ENCODE data around the gene SPNS3.

Gene SPNS3

DNA sequence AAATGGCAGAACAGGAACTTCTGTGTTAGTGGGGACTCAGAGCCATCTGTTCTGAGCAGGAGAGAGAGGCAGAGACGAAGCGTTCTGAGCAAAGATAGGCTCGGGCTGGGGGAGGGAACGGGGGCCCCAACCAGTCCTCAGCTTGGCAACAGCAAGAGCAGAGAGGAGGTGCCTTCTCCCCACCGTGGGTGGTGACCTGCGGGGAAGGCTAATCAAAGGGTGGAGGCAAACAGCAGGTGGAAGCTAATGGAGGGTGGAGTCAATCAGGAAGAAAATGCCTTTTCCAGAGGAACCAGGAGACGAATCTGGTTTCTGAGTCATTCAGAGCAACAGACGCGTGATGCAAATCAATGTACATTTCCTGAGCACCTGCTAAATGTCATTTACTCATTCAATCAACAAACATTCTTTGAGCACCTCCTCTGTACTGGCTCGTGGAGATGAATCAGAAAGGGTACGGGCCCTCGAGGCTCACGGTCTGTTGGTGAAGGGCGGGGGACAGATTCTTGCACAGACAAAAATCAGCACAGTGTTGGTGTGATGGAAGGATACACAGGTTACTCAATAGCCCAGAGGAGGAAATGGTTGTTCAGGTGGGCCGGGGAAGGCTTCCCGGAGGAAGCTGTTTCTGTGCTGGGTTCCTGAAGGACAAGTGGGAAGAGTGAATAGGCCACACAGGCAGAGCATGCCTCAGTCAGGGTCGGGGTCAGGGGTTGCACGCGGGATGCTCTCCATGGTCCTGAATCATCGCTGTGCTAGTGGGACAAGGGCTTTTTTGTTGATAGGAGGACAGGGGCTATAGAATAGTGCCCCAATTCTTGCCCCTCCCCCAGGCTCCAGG lies 59.2 kb downstream of the SPNS3 start:
- DNase-seq, result no peak

DNA sequence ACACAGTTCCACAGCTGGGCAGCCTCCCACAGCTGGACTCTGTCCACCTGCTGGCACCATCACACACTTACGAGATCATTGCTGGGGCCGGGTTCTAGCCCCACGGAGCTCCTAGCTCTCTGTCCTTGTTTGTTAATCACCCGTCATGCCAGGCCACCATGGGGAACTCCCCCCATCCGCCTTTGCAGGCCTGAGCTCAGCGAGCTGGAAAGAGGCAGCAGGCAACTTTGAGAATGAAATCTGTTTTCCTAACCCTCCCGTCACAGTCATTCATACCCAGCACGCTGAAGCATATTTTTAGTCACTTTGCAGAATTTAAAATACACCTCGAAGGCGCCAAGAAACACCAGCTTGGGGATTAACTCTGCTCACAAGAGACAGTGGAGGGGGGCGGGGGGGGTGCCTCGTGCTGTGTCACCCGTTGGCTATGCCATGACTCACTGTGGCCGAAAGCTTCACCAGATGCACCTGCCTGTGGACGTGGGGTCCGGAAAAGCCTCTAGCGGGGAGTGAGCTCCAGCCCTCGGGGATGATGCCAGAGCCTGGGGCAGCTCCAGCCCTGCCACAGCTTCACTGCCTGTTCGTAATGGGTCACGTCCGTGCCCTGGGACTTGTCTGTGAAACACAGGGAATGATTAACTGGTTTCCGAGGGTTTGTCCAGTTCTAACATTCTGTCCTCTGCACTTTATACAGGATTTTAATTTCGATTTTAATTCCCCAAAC lies 63.5 kb downstream of the SPNS3 start:
- no peak for DNase-seq

DNA sequence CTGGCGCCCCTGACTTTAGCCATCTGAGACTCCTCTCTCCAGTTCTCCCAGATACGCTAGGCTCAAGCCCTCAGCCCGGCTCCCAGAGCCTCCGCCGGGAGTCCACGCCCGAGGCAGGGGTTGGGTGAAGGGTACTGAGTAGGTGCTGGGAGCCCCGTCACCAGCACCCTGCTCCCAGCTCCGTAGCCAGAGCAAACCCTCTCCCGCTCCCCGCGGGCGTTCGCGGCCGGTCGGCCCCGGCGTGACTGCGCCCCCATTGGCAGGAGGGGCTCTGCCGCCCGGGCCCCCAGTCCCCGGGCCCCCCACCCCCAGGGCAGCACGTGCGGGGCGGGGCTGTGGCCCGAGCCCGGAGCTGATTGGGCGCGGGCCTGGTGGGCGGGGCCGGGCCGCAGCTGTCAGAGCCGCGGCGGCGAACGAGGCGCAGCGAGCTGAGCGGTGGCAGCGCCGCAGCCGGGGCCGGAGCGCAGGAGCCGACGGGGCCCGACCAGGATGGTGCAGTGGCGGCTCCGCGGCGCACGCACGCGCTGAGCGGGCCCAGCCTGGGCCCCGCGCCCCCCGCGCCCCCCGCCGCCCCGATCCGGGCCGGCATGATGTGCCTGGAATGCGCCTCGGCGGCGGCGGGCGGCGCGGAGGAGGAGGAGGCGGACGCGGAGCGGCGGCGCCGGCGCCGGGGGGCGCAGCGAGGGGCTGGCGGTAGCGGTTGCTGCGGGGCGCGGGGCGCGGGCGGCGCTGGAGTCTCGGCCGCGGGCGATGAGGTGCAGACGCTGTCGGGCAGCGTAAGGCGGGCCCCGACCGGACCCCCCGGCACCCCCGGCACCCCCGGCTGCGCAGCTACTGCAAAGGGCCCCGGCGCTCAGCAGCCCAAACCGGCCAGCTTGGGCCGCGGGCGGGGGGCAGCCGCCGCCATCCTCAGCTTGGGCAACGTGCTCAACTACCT lies 65.0 kb downstream of the SPNS3 start, which contains the start of gene SPNS2:
SPNS2 (plus strand) TSS at position 421 of the 937 bp plus-strand sequence; CDS start at position 588, 167 bp downstream.
- DNase-seq, result peak; percentile 41

DNA sequence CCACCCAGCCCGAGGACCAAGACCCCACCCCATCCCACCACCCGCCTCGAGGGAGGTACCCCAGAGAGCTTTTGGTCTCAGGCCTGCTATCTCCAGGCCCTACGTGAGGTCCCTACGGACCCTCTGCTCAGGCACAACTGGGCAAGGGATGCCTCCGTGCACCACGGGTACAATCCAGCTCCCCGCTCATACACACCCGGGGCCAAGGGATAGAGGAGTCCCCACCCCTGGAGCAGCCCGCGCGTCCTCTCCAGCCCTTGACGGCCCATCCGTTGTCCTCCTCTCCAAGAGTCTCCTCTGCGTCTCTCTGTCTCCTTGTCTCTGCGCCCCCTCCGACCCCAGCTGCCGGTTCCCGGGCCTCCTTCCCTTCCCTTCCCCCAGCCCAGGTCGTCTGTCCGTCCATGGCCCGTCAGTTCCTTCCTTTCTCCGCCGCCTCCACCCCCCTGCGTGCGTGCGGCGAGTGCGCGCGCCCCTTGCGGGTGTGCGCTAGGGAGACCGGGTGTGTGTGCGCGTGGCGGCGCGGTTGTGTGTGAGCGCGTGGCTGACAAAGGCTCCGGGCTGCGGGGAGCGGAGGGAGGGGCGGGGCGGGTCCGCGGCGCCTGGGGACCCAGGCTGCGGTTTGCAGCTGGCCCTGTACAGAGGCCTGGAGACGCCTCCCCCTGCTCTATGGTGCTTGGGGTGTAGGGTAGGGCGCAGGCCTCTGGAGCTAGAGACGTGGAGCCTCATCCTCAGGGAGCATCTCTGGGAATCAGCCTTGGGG lies 65.9 kb downstream of the SPNS3 start:
- no peak for DNase-seq

DNA sequence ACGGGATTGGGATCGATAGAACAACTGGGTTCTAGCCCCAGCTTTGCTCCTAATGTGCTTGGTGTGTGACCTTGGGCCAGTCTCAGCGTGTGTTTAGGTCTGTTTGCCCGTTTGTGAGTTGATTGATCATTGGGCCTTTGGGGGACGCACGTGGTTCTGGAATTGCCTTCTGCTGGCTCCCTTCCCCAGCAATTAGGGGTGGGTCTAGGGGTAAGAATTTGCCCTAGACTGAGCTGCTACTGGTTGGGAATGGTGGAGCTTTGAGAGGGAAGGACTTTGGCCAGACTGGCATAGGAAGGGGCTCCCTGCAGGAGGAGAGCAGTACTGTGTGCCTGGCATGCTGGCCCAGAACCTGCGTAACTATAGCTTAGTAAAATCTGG lies 66.4 kb downstream of the SPNS3 start:
- no peak for DNase-seq

DNA sequence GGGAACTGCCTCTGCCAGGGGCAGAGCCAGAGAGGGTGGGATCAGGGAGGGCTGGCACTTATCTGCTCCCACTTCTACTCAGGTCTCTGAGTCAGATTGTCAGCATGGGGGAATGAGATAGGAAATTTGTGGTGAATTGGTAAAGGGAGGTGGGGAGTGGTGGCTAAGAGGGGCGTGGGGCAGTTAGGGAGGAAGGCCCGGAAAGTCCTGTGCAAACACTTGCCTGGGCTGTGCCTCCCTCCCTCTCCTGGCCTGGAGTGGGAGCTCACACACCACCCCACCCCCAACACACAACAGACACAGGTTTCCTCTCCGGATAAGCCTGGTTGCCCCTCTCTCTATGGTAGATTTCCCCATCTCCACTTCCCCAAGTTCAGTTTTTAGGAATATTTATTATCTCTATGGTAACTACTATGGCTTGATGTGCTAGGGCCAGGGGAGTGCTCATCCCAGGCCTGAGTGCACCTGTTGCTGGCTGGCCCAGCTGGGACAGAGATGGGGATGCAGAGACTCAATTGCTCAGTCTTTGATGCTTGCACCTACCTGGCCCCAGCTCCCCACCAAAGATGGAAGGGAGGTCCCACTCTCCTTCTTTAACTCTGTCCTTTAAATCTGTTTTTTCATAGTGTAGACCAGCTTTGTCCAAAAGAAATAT lies 67.7 kb downstream of the SPNS3 start:
- DNase-seq, result no peak

DNA sequence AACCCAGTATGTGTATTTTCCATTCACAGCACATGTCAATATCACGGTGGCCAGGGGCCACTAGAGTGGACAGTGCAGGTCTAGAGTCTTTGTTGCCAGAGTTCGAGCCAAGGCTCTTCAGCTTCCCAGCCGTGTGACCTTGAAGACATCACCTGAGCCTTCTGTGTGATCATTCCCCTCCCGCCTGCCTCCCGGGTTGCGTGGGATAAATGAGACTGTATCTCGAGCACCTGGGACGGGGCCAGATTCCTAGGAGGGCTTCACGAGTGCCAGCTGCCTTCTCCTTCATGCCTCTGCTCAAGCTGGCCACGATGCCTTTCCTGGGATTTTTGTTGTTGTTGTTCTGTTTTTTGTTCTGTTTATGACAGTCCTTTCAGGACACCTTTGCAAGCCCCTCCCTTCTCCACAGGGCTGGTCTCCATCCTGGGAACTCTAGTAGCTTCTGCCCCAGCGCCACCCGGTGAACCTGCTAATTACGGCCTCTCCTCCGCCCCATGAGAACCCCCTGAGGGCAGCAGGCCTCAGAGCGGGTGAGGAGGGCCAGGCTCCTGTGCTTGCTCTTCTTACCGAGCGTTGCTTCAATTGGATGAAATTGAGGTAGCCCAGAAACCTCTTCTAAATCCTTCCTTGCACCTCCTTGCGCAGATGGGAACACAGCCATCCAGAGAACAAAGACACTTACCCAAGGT lies 68.9 kb downstream of the SPNS3 start:
- DNase-seq, result peak; percentile 31

DNA sequence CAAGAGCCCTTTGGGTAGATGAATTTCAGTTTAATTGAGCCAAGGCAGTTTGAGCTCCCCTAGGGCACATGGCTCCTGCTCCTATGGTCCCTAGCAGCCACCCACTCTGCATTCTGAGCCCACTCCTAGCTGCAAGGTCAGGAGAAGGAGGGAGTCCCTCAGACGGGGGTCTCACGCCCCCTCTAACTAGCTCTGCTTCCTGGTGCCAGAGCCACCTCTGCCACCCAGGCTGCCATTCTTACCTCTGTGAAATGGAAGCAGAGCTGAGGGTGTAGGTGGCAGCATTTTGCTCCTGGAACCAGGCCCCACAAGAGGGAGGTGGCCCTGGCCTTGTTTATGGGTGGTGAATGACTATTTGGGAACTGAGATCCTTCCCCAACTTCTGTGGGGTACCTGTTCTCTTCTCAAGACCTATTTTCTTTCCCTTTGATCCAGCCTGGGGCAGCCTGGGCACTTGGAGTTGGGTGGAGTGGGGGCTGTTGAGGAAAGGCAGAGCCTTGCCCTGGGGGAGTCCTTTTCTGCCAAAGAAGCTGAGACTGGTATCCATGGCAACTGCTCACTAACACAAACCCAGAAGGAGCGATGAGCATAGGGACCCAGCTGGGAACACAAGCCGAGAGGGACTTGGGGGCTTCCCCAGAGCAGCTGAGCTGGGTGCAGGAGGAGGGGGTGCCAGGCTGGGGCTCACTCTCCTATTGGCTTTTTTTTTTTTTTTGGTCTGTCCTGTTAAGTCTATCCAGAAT lies 69.7 kb downstream of the SPNS3 start:
- no peak for DNase-seq

DNA sequence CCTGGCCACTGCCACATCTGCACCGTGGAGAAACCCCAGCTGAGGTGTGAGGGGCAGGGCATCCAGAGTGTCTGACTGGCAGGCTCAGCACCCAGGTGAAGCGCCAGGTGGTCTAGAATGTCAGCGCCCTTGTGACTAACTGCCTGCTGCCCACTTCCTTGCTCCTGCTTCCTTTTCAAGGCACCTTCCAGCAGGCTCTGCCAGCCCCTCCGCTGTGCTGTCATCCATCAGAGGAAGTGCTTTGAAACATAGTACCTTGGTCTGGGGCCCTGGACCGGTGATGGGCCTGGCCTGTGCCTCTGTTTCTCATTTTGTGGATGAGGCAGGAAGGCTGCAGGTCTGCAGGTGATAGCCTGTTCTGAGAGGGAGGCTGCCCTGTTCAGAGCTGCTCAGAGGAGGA lies 70.4 kb downstream of the SPNS3 start:
- no peak for DNase-seq

DNA sequence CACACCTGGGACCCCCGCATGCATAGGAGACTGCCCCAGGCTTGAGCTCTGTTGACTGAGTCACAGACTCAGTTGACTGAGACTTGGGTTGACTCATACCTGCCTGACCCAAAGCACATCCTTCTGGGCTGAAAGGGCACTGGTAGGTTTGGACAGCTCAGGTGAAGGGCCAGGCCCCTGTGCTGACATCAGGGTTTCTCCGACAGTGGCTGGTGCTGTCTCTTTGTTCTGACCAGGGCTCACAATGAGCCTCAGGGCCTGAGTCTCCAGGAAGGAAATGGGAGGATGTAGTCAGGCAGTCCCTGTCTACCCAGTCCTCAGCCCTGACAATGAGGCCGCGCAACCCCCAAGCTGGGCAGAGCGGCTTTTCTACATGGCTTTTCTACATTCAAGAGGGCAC lies 71.4 kb downstream of the SPNS3 start:
- DNase-seq, result no peak

DNA sequence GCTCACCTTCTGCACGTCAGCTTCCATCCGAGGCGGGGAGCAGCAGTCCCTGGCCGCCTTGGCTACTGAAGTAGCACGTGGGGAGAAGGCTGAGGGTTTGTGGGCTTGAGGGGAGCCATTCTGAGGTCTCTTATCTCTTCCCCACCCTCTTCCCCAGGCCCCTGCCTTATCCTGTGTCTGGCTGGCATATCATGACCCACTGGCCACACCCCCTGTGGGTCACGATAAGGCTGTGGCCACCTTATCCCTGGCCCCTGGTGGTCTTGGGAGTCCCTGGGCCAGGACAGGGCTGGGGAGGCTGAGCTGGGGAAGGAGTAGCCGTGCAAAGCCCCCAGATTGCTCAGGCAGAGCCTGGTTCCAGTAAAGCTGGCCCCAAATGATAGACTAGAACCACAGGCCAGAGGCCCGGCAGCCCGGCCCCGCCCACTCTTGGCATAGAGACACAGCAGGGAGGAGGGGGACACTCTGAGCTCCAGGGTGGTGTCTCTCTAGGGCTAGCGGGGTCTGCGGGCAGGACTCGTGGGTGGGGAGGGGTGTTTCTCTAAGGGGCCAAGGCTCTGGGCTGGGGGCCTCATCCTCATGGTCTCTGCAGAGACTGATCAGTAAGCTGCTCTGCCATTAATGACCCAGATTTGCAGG lies 72.6 kb downstream of the SPNS3 start:
- DNase-seq, result no peak

DNA sequence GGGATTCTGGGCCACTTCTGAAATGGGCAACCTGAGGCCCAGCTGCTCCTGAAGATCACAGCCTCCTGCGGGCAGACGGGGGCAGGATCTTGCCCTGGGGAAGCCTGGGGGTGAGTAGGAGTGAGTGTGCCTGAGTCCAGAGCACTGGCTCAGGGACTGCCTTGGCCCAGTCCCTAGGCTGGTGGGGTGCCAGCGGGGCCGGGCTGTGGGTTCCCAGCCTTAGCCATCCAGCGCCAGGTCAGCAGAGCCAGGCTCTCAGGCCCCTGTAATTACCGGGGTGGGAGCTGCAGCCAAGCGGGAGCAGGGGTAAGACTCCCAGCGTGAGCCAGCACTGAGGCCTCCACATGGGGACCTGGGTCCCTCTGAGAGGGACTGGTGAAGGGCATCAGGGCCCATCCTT lies 73.2 kb downstream of the SPNS3 start:
- DNase-seq, result no peak

DNA sequence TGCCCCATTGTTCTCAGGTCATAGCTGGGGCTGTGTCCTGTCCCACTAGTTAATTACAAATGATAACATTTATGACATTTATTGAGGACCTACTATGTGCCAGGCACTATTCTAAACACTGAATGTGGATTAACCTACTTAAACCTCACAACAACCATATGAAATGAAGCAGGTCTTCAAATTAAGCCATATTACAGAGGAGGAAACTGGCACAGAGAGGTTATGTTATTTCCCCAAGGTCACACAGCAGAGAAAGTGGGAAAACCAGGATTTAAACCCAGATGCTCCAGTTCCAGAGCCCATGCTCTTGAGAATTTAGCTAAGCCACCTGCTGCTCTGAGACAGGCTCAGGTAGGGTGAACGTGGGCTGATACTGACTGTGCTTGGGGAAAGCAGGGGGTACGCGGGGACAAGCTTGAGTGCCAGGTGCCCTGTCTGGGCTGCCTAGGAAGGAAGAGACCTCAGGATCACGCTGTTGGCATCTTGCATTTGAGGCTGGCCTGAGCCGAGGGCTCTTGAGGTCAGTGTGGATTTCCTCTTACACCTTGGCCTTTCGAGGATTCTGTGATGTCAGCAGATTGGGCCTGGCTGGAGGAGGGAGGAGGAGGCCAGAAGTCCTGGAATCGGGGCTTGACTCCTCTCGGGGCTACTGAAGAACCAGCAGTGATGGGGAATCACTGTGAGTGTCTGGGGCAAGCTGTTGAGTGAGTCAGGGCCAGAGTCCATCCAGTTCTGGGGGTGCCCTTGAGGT lies 73.8 kb downstream of the SPNS3 start:
- DNase-seq, result no peak

DNA sequence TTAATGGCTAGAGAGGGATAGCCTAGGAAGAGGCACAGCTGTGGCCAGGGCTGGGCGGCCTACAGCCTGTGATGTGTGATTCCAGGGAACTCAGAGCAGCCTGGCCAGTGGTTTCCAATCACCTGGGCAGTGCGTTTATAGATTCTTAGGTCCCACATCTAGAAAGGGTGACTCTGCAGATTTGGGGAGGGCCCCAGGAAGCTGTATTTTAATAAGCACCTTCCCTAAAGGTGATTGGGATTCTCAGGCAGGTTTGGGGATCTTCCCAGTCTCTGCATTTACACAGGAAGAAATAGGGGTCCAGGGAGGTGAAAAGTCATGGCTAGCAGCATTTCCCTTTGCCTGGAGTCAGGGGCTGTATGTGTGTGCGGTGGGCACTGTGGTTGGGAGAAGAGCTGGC lies 74.5 kb downstream of the SPNS3 start:
- DNase-seq, result no peak

DNA sequence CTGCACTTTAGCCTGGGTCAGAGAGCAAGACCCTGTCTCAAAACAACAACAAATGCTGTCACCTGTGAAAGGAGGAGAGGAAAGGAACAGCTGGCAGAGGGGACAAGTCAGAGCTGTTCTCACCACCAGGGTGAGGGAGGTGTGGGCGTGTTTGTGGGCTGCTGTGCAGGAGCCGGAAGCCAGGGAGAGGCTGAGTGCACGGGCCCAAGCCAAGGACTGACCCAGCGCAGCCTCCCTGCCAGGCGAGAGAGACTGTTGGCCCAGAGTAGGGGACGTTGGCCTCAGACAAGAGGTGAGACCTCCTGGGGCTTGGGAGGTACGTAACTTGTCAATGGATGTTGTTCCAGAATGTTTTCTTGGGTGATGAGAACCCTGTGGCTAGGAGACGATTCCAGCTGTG lies 75.7 kb downstream of the SPNS3 start:
- no peak for DNase-seq

DNA sequence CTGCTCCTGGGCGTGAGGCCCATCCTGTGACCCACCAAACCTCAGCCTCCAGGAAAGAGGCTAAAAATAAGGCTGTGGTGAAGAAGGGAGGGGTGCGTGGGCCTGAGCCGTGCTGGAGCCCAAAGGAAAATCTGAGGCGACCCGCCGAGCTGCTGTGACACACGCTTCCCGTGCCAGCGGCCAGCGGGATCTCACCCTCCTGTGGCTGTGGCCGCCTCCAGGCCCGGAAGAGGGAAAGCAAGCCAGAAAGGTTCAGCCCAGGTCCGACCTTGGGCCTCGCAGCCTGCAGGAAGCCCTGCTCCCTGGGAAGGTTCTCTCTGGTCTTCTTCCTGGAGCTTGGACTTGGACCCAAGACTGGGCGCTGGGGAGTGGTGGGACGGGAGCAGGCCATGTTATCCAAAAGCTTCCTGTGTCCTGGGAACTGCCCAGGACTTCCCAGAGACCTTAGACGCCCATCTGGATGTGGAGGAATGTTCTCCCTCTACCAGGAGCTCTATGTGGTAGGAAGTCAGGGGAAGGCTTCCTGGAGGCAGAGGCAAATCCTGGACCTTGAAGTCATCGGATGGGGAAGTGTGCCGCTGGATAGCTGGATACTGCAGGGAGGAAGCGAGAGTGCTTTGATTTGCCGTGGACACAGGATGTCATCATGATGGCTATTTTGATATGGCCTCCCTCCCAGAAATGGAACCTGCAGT lies 76.3 kb downstream of the SPNS3 start:
- DNase-seq, result no peak

DNA sequence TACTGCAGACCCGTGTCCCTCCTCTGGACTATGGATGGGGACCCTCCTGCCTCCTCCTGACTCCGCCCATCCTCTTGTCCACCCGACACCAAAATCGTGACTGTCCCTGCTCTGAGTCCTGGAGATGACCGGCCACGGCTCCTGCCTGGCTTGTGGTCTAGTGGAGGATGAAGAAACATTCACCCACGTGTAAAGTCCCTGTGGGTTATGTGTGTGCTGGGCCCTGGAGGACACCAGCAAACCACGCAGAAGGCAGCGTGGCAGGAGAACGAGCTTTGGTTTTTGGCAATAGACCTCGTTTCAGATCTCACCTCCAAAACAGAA lies 76.8 kb downstream of the SPNS3 start:
- DNase-seq, result no peak

DNA sequence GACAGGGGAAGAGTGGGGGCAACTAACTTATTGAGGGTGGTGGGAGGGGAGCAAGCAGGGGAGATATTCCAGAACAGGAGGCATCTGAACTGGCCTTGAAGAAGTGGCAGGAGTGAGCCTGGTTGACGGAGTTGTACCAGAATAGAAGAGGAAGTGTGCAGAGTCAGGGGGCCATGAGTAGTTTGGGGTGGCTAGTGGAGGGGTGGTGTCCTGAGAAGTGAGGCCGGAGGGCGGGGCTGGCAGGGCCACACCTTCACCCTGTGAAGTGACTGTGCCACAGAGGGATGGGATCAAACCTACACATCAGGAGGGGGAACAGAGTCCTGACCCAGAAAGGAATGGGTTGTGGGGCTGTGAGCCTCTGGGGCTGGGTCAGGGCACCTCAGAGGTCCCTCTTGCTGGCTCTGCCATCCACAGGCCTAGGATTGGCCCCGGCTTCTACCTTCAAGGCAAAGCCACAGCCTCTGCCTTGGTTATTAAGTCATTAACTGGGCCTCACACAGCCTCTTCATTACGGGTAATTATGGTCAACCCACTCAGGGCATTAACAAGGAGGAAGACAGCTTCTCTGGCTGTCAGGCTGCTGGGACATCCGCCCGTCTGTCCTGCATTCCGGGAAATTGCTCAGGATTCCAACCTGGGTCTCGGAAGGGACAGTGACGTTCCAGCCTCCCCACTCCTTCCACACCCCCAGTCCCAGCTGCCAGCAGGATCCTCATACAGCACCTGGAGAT lies 77.6 kb downstream of the SPNS3 start:
- DNase-seq, result no peak

Measured in NCI-H2029 (cell line).